H1 (cell line): ENCODE measurements around the gene NEU2. TPM values are rescaled to one million over a fixed set of nuclear protein-coding genes. Genes with fewer than 3 reads are reported as not detected.

Experiments
- ASH2L ChIP-seq: fragments of 200-600, 300-600 bp; sonication (generic); IDR thresholded peaks from one replicate; pipeline ENCODE4 v1.7.1; 2017; ENCODE audit warnings: low read length
- BACH1 ChIP-seq: IDR thresholded peaks from 2 replicates; pipeline ENCODE4 v1.6.1; 2012; ENCODE audit warnings: low read length, improper control_type of control experiment
- CREB1 ChIP-seq: IDR thresholded peaks from 2 replicates; pipeline ENCODE4 v1.6.1; 2012; ENCODE audit warnings: inconsistent platforms
- E2F6 ChIP-seq: IDR thresholded peaks from 2 replicates; pipeline ENCODE4 v1.6.1; 2012; ENCODE audit warnings: inconsistent platforms
- HDAC2 ChIP-seq, 2 experiments: fragments of 300-600 bp in 1 of 2; sonication (generic) in 1 of 2; IDR thresholded peaks; 2 replicates each; pipeline ENCODE4 v1.6.1; 2011 to 2012; ENCODE audit warnings: low read depth in 2 of 2, low read length in 2 of 2, mild to moderate bottlenecking in 2 of 2, moderate library complexity in 2 of 2, borderline replicate concordance in 1 of 2, inconsistent platforms in 1 of 2
- NRF1 ChIP-seq: IDR thresholded peaks from 2 replicates; pipeline ENCODE4 v1.6.1; 2011; ENCODE audit warnings: mild to moderate bottlenecking, low read depth, low read length, improper control_type of control experiment
- POU5F1 ChIP-seq: IDR thresholded peaks from 2 replicates; pipeline ENCODE4 v1.6.1; 2011; ENCODE audit warnings: low read depth, mild to moderate bottlenecking, low read length, moderate library complexity
- SAP30 ChIP-seq: fragments of 300-600 bp; sonication (generic); IDR thresholded peaks from 2 replicates; pipeline ENCODE4 v1.7.1; 2012; ENCODE audit warnings: low read length, moderate library complexity, mild to moderate bottlenecking, inconsistent platforms; ENCODE audit not compliant: insufficient read depth, insufficient replicate concordance
- polyA plus RNA-seq, 7 experiments: library from polyadenylated mRNA; depleted of rRNA in 3 of 7; stranded (reverse) in 5 of 7; unstranded in 2 of 7; fragments of >200 nt in 5 of 7; fragments of 200-250 nt in 2 of 7; gene quantifications; 1 replicate in 5 of 7; 2 replicates in 1 of 7; 4 replicates in 1 of 7; pipeline versions ENCODE4 v1.2.1 to v1.2.3, GENCODE V29; 2011 to 2013; ENCODE audit warnings: missing spikeins in 2 of 7, mixed read lengths in 2 of 7
- total RNA-seq: library from RNA; stranded (reverse); fragmentation: NEBNext Ultra II Directional; extraction: Animal tissue kit (Norgen Biotek cat#: 25700); gene quantifications from 2 replicates; pipeline ENCODE4 v1.2.1, GENCODE V29; 2021

NEU2 gene
- total and polyA plus RNA-seq, 2 of the 8 experiments (the other 6 are each of a cell fraction or from before 2014, with no cell fraction given) = 0.12 TPM; not detected in 1

GRCh38 chr2:233081731-233082221 is 49.3 kb downstream of the NEU2 start (continued):
- TF ChIP-seq SAP30 (no peak), NRF1 (no peak), ASH2L (no peak), CREB1 (no peak), E2F6 (no peak), POU5F1 (no peak), BACH1 (no peak), HDAC2 (IDR thresholded peaks at IDR 0.05; ENCODE audit: borderline replicate concordance in 1 of 2, low read depth in 2 of 2, low read length in 2 of 2) (no peak)
